ENCODE data around the gene CCL11. TPM values are rescaled to one million over a fixed set of nuclear protein-coding genes. Genes with fewer than 3 reads are reported as not detected.

CCL11 gene
- total RNA-seq, 1 experiment from 2014 or later: not detected

DNA sequence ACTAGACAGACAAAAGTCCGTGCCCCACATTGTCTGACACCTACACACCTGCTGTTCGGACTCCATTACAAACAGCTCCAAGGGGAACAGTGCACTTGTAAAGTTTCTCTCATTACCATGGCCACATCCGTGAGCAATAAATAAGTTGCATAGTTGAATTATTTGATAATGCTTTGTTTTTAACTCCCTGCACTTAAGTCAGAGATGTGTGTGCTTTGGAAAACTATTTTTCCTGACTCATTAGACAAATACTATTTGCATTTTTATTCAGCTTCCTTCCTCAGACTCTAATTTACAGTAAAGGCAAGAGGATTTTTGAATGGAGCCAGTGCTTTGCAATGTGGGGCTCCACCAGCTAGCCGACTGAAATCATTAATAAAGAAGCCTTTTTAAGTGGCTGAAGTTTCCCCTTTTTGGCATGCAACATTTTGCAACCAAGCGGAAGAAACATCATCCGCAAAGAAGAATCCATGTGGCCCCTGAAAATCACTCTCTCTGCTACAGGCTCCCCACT is 37.0 kb upstream of the CCL11 start:
- H3K4me3 Mint-ChIP-seq: no peak overlapping the region
- H3K27ac Mint-ChIP-seq: no peak overlapping the region
- CTCF ChIA-PET: interaction anchor here (1.4 to 1.6 kb wide), 2 partner anchors 78 to 113 kb away, joined by 3 to 10 read pairs; no protein-coding TSS in a partner anchor
- peaks cover 28% of the 10 kb centered on the region for H3K4me1 Mint-ChIP-seq
- TF ChIP-seq NFATC4 (CRISPR knock-in tag; IDR thresholded peaks at IDR 0.05): no peak
- peaks cover 13% of the 10 kb centered on the region for H3K27me3 Mint-ChIP-seq (ENCODE audit: low read depth)
- ATAC-seq: no peak
- POLR2A ChIA-PET: no interaction called here
- H3K36me3 Mint-ChIP-seq: no peaks in the 10 kb centered on the region
- DNase-seq (ENCODE audit: low spot score): no peak
- no peaks in the 10 kb centered on the region for H3K9me3 Mint-ChIP-seq

DNA sequence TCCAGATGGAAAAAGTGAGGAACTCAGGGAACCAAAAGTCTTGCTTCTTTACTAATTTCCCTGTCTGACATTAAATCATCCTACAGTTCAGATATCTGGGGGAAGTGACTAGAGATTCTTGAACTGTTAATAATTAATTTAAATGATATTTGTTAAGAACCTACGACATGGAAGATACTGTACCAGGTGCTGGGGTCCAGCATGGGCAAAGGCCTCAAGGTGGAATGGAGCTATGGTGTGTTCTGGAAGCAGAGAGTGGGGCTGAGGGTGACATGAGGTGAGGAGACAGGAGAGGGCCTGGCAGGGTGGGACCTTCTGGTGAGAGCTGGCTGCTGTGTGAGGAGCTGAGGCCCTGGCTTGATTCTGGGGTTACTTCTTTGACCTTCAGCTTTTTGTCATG is 36.5 kb upstream of the CCL11 start:
- CTCF ChIA-PET: interaction anchor here (1.4 to 1.6 kb wide), 2 partner anchors 78 to 112 kb away, joined by 3 to 10 read pairs; no protein-coding TSS in a partner anchor
- peaks cover 33% of the 10 kb centered on the region for H3K4me1 Mint-ChIP-seq
- peaks cover 15% of the 10 kb centered on the region for H3K27me3 Mint-ChIP-seq (ENCODE audit: low read depth)
- TF ChIP-seq, protein P1, sequence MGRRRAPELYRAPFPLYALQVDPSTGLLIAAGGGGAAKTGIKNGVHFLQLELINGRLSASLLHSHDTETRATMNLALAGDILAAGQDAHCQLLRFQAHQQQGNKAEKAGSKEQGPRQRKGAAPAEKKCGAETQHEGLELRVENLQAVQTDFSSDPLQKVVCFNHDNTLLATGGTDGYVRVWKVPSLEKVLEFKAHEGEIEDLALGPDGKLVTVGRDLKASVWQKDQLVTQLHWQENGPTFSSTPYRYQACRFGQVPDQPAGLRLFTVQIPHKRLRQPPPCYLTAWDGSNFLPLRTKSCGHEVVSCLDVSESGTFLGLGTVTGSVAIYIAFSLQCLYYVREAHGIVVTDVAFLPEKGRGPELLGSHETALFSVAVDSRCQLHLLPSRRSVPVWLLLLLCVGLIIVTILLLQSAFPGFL (CRISPR knock-in tag; IDR thresholded peaks at IDR 0.05; ENCODE audit: borderline replicate concordance): no peak
- TF ChIP-seq, protein P2, sequence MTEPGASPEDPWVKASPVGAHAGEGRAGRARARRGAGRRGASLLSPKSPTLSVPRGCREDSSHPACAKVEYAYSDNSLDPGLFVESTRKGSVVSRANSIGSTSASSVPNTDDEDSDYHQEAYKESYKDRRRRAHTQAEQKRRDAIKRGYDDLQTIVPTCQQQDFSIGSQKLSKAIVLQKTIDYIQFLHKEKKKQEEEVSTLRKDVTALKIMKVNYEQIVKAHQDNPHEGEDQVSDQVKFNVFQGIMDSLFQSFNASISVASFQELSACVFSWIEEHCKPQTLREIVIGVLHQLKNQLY (CRISPR knock-in tag; IDR thresholded peaks at IDR 0.05): no peak
- no peak for TF ChIP-seq ELF4 (CRISPR knock-in tag; IDR thresholded peaks at IDR 0.05; ENCODE audit: low read depth)
- TF ChIP-seq FOXP1 (CRISPR knock-in tag; IDR thresholded peaks at IDR 0.05; ENCODE audit: borderline replicate concordance): no peak
- no peak for TF ChIP-seq ZNF263 (CRISPR knock-in tag; IDR thresholded peaks at IDR 0.05; ENCODE audit: low read depth)
- TF ChIP-seq, protein P3, sequence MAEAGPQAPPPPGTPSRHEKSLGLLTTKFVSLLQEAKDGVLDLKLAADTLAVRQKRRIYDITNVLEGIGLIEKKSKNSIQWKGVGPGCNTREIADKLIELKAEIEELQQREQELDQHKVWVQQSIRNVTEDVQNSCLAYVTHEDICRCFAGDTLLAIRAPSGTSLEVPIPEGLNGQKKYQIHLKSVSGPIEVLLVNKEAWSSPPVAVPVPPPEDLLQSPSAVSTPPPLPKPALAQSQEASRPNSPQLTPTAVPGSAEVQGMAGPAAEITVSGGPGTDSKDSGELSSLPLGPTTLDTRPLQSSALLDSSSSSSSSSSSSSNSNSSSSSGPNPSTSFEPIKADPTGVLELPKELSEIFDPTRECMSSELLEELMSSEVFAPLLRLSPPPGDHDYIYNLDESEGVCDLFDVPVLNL (CRISPR knock-in tag; IDR thresholded peaks at IDR 0.05; ENCODE audit: borderline replicate concordance, low read depth): no peak
- no peak for TF ChIP-seq MYBL2 (CRISPR knock-in tag; IDR thresholded peaks at IDR 0.05)
- no peak for TF ChIP-seq NFYB (CRISPR knock-in tag; conservative IDR thresholded peaks at IDR 0.05; ENCODE audit: low read depth)
- TF ChIP-seq, protein P4, sequence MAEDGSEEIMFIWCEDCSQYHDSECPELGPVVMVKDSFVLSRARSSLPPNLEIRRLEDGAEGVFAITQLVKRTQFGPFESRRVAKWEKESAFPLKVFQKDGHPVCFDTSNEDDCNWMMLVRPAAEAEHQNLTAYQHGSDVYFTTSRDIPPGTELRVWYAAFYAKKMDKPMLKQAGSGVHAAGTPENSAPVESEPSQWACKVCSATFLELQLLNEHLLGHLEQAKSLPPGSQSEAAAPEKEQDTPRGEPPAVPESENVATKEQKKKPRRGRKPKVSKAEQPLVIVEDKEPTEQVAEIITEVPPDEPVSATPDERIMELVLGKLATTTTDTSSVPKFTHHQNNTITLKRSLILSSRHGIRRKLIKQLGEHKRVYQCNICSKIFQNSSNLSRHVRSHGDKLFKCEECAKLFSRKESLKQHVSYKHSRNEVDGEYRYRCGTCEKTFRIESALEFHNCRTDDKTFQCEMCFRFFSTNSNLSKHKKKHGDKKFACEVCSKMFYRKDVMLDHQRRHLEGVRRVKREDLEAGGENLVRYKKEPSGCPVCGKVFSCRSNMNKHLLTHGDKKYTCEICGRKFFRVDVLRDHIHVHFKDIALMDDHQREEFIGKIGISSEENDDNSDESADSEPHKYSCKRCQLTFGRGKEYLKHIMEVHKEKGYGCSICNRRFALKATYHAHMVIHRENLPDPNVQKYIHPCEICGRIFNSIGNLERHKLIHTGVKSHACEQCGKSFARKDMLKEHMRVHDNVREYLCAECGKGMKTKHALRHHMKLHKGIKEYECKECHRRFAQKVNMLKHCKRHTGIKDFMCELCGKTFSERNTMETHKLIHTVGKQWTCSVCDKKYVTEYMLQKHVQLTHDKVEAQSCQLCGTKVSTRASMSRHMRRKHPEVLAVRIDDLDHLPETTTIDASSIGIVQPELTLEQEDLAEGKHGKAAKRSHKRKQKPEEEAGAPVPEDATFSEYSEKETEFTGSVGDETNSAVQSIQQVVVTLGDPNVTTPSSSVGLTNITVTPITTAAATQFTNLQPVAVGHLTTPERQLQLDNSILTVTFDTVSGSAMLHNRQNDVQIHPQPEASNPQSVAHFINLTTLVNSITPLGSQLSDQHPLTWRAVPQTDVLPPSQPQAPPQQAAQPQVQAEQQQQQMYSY (CRISPR knock-in tag; IDR thresholded peaks at IDR 0.05): no peak
- no peak for TF ChIP-seq JUN (CRISPR knock-in tag; IDR thresholded peaks at IDR 0.05)
- TF ChIP-seq PRRX2 (CRISPR knock-in tag; IDR thresholded peaks at IDR 0.05): no peak
- no peak for TF ChIP-seq ATF1 (CRISPR knock-in tag; IDR thresholded peaks at IDR 0.05)
- no peak for TF ChIP-seq OVOL2 (CRISPR knock-in tag; IDR thresholded peaks at IDR 0.05; ENCODE audit: borderline replicate concordance)
- TF ChIP-seq, protein P5, sequence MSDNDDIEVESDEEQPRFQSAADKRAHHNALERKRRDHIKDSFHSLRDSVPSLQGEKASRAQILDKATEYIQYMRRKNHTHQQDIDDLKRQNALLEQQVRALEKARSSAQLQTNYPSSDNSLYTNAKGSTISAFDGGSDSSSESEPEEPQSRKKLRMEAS (CRISPR knock-in tag; IDR thresholded peaks at IDR 0.05): no peak
- TF ChIP-seq, protein P6, sequence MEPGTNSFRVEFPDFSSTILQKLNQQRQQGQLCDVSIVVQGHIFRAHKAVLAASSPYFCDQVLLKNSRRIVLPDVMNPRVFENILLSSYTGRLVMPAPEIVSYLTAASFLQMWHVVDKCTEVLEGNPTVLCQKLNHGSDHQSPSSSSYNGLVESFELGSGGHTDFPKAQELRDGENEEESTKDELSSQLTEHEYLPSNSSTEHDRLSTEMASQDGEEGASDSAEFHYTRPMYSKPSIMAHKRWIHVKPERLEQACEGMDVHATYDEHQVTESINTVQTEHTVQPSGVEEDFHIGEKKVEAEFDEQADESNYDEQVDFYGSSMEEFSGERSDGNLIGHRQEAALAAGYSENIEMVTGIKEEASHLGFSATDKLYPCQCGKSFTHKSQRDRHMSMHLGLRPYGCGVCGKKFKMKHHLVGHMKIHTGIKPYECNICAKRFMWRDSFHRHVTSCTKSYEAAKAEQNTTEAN (CRISPR knock-in tag; IDR thresholded peaks at IDR 0.05): no peak
- TF ChIP-seq TP53 (CRISPR knock-in tag; IDR thresholded peaks at IDR 0.05): no peak
- no peak for TF ChIP-seq CREB1 (CRISPR knock-in tag; IDR thresholded peaks at IDR 0.05)
- TF ChIP-seq, protein P7, sequence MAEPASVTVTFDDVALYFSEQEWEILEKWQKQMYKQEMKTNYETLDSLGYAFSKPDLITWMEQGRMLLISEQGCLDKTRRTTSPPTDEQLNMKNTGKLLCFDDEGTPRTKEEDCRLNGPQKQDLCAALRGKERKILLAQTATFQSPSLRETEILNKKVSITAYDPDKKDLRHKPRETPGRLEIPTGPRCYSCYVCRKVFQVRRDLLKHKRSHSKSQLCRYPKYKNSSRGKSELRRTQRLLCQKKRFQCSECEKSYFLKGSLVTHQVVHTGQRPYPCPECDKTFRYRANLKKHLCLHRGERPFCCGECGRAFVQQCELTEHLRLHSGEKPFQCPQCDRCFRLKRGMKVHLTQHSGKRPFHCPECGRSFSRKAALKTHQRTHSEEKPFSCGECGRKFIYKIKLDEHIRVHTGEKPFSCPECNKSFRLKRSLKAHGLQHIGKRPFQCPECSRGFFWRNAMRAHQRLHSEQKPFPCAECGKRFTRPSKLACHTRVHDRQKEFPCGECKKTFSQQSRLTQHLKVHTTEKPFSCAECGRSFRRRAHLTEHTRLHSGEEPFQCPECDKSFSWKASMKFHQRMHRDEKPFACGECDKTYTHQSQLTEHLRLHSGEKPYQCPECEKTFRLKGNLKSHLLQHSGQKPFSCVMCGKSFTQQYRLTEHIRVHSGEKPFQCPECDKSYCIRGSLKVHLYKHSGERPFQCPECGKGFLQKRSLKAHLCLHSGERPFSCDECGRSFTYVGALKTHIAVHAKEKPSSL (CRISPR knock-in tag; conservative IDR thresholded peaks at IDR 0.05): no peak
- no peak for TF ChIP-seq TEAD4 (CRISPR knock-in tag; IDR thresholded peaks at IDR 0.05)
- ATAC-seq (no peak), DNase-seq (ENCODE audit: low spot score) (no peak)
- H3K4me3 Mint-ChIP-seq: no peak overlapping the region
- POLR2A ChIA-PET: no interaction called here
- H3K36me3 Mint-ChIP-seq: no peaks in the 10 kb centered on the region
- no peak overlapping the region for H3K27ac Mint-ChIP-seq
- no peaks in the 10 kb centered on the region for H3K9me3 Mint-ChIP-seq

Data from WTC11 (cell line).